H1 (cell line): ENCODE data around the gene STPG1. TPM values are rescaled to one million over a fixed set of nuclear protein-coding genes. Genes with fewer than 3 reads are reported as not detected.

Source experiments
- CTCF ChIA-PET: fragments of 300-600 bp; sonication (Branson Sonifier 250); formaldehyde crosslinking; loops from one replicate; lab custom pipeline; 2021; ENCODE audit not compliant: partially characterized antibody; lab: Charles Lee
- POLR2A ChIA-PET: fragments of 300-600 bp; sonication (Branson Sonifier 250); formaldehyde crosslinking; loops from one replicate; lab custom pipeline; 2021; ENCODE audit warnings: inconsistent platforms; ENCODE audit not compliant: partially characterized antibody; lab: Charles Lee
- DNase-seq, 2 experiments: peaks; one replicate each; pipeline versions ENCODE4 v3.0.0 to v3.0.0-alpha.2; 2010 to 2022; ENCODE audit warnings: low spot score in 2 of 2, low read depth in 1 of 2, mixed read lengths in 1 of 2
- FAIRE-seq: peaks from 2 replicates; lab custom pipeline; 2011; peaks lifted over from hg19 to GRCh38; lab: Jason Lieb, UNC
- H2AFZ ChIP-seq: 2 replicates; pipeline ENCODE4 v1.8.1; 2012; ENCODE audit warnings: low read length, inconsistent platforms
- H2AK5ac ChIP-seq: 2 replicates; pipeline ENCODE4 v1.6.1; 2013; ENCODE audit warnings: low read depth, low read length
- H2BK120ac ChIP-seq: replicated peaks from 2 replicates; pipeline ENCODE3; 2013; ENCODE audit warnings: low read depth, low read length, inconsistent platforms
- H2BK12ac ChIP-seq: 2 replicates; pipeline ENCODE4 v1.6.1; 2013; ENCODE audit warnings: low read depth, low read length
- H2BK15ac ChIP-seq: 2 replicates; pipeline ENCODE4 v1.6.1; 2013; ENCODE audit warnings: low read length
- H2BK20ac ChIP-seq: 2 replicates; pipeline ENCODE4 v1.6.1; 2013; ENCODE audit warnings: low read length
- H2BK5ac ChIP-seq: 2 replicates; pipeline ENCODE4 v1.6.1; 2013; ENCODE audit warnings: low read depth, low read length
- H3K14ac ChIP-seq: 2 replicates; pipeline ENCODE4 v1.6.1; 2013; ENCODE audit warnings: inconsistent platforms; ENCODE audit not compliant: insufficient read length
- H3K18ac ChIP-seq: 2 replicates; pipeline ENCODE4 v1.6.1; 2013; ENCODE audit warnings: low read length; ENCODE audit errors: extremely low read depth
- H3K23ac ChIP-seq: 2 replicates; pipeline ENCODE4 v1.6.1; 2013; ENCODE audit warnings: inconsistent platforms; ENCODE audit not compliant: insufficient read length
- H3K23me2 ChIP-seq: 2 replicates; pipeline ENCODE4 v1.6.1; 2013; ENCODE audit warnings: low read depth, low read length
- H3K27ac ChIP-seq: 2 replicates; pipeline ENCODE4 v1.6.1; 2011; ENCODE audit warnings: low read depth, low read length, inconsistent platforms
- H3K27me3 ChIP-seq, 4 experiments: replicated peaks in 1 of 4; 1 replicate in 1 of 4; 2 replicates in 3 of 4; pipeline versions ENCODE4 v1.6.1 to v1.8.1; 2011 to 2013; ENCODE audit warnings: low read length in 3 of 4, mild to moderate bottlenecking in 3 of 4, inconsistent platforms in 2 of 4, mixed read lengths in 2 of 4, moderate library complexity in 1 of 4; ENCODE audit not compliant: control insufficient read depth in 3 of 4, insufficient read depth in 3 of 4; ENCODE audit errors: extremely low read depth in 1 of 4
- H3K36me3 ChIP-seq, 4 experiments: 2 replicates each; pipeline versions ENCODE4 v1.6.1 to v1.8.1; 2011 to 2013; ENCODE audit warnings: mild to moderate bottlenecking in 4 of 4, low read length in 3 of 4, moderate library complexity in 2 of 4, control low read depth in 1 of 4, inconsistent platforms in 1 of 4; ENCODE audit not compliant: insufficient read depth in 4 of 4, control insufficient read depth in 2 of 4
- H3K4ac ChIP-seq: replicated peaks from 2 replicates; pipeline ENCODE3; 2013; ENCODE audit warnings: low read length, low read depth, mixed read lengths, inconsistent platforms; ENCODE audit not compliant: insufficient read length
- H3K4me1 ChIP-seq, 4 experiments: replicated peaks in 1 of 4; 1 replicate in 1 of 4; 2 replicates in 3 of 4; pipeline versions ENCODE4 v1.6.1 to v1.8.1; 2011 to 2013; ENCODE audit warnings: low read length in 3 of 4, inconsistent platforms in 2 of 4, mixed read lengths in 1 of 4; ENCODE audit not compliant: insufficient read depth in 4 of 4, control insufficient read depth in 3 of 4
- H3K4me2 ChIP-seq, 2 experiments: 2 replicates each; pipeline versions ENCODE4 v1.6.1 to v1.8.1; 2011 to 2013; ENCODE audit warnings: low read depth in 2 of 2, low read length in 2 of 2, control low read depth in 1 of 2, inconsistent platforms in 1 of 2, mild to moderate bottlenecking in 1 of 2; ENCODE audit not compliant: insufficient read depth in 1 of 2
- H3K4me3 ChIP-seq, 4 experiments: fragments of 200-600, 300-600 bp in 1 of 4; sonication (generic), shearing (Covaris generic), sonication (Bioruptor Twin) in 1 of 4; 2 replicates each; pipeline versions ENCODE4 v1.5.1 to v1.8.1; 2011 to 2016; ENCODE audit warnings: low read length in 4 of 4, low read depth in 3 of 4, control low read depth in 2 of 4, inconsistent platforms in 2 of 4, mild to moderate bottlenecking in 2 of 4, mixed read lengths in 1 of 4, moderate library complexity in 1 of 4; ENCODE audit not compliant: insufficient read depth in 2 of 4; ENCODE audit errors: extremely low read depth in 1 of 4
- H3K56ac ChIP-seq: replicated peaks from 2 replicates; pipeline ENCODE3; 2013; ENCODE audit warnings: low read depth, mild to moderate bottlenecking, mixed read lengths, low read length, inconsistent platforms; ENCODE audit not compliant: insufficient read length
- H3K79me1 ChIP-seq: 2 replicates; pipeline ENCODE4 v1.6.1; 2013; ENCODE audit warnings: low read depth, low read length, control low read depth
- H3K79me2 ChIP-seq, 2 experiments: 2 replicates each; pipeline versions ENCODE4 v1.6.1 to v1.8.1; 2012 to 2013; ENCODE audit warnings: low read length in 2 of 2, mild to moderate bottlenecking in 2 of 2, inconsistent platforms in 1 of 2; ENCODE audit not compliant: insufficient read depth in 2 of 2, control insufficient read depth in 1 of 2
- H3K9ac ChIP-seq, 4 experiments: replicated peaks in 1 of 4; 1 replicate in 1 of 4; 2 replicates in 3 of 4; pipeline versions ENCODE4 v1.6.1 to v1.8.1; 2011 to 2013; ENCODE audit warnings: low read depth in 3 of 4, low read length in 3 of 4, control low read depth in 2 of 4, mild to moderate bottlenecking in 2 of 4, moderate library complexity in 2 of 4, inconsistent platforms in 1 of 4; ENCODE audit errors: extremely low read depth in 1 of 4
- H3K9me3 ChIP-seq, 2 experiments: 2 replicates each; pipeline versions ENCODE4 v1.6.1 to v1.8.1; 2012 to 2013; ENCODE audit warnings: mild to moderate bottlenecking in 2 of 2, moderate library complexity in 2 of 2, control low read depth in 1 of 2, inconsistent platforms in 1 of 2, low read depth in 1 of 2, low read length in 1 of 2, mixed read lengths in 1 of 2; ENCODE audit not compliant: insufficient read depth in 2 of 2
- H4K20me1 ChIP-seq, 2 experiments: replicated peaks in 1 of 2; 2 replicates each; pipeline versions ENCODE3 to v1.8.1; 2011 to 2013; ENCODE audit warnings: inconsistent platforms in 2 of 2, low read length in 2 of 2, mild to moderate bottlenecking in 1 of 2; ENCODE audit not compliant: insufficient read depth in 2 of 2, control insufficient read depth in 1 of 2
- H4K5ac ChIP-seq: 2 replicates; pipeline ENCODE4 v1.6.1; 2013; ENCODE audit warnings: low read length, low read depth, mixed read lengths, inconsistent platforms; ENCODE audit not compliant: insufficient read length
- H4K8ac ChIP-seq: 2 replicates; pipeline ENCODE4 v1.8.0; 2013; ENCODE audit warnings: mild to moderate bottlenecking, moderate library complexity, low read length, inconsistent platforms; ENCODE audit not compliant: insufficient read depth; ENCODE audit errors: extremely low read depth
- H4K91ac ChIP-seq: replicated peaks from 2 replicates; pipeline ENCODE3; 2013; ENCODE audit warnings: low read length, mixed read lengths, inconsistent platforms; ENCODE audit not compliant: insufficient read length
- CHD2 ChIP-seq: IDR thresholded peaks from 2 replicates; pipeline ENCODE4 v1.6.1; 2012; ENCODE audit warnings: low read length, improper control_type of control experiment
- HDAC6 ChIP-seq: IDR thresholded peaks from one replicate; pipeline ENCODE4 v1.7.1; 2012; ENCODE audit warnings: low read depth, mild to moderate bottlenecking, inconsistent platforms, low read length, moderate library complexity
- KDM4A ChIP-seq: IDR thresholded peaks from one replicate; pipeline ENCODE4 v1.7.1; 2012; ENCODE audit warnings: low read depth, mild to moderate bottlenecking, moderate library complexity, low read length, inconsistent platforms; ENCODE audit not compliant: severe bottlenecking
- MAFK ChIP-seq: IDR thresholded peaks from 2 replicates; pipeline ENCODE4 v1.6.1; 2012; ENCODE audit warnings: low read depth, mild to moderate bottlenecking, improper control_type of control experiment, low read length
- POU5F1 ChIP-seq: IDR thresholded peaks from 2 replicates; pipeline ENCODE4 v1.6.1; 2011; ENCODE audit warnings: low read depth, mild to moderate bottlenecking, low read length, moderate library complexity
- RBBP5 ChIP-seq: IDR thresholded peaks from 2 replicates; pipeline ENCODE4 v1.7.1; 2012; ENCODE audit warnings: low read depth, mild to moderate bottlenecking, inconsistent platforms, low read length, moderate library complexity, borderline replicate concordance
- SAP30 ChIP-seq: fragments of 300-600 bp; sonication (generic); IDR thresholded peaks from 2 replicates; pipeline ENCODE4 v1.7.1; 2012; ENCODE audit warnings: low read length, moderate library complexity, mild to moderate bottlenecking, inconsistent platforms; ENCODE audit not compliant: insufficient read depth, insufficient replicate concordance
- TAF1 ChIP-seq: IDR thresholded peaks from 2 replicates; pipeline ENCODE4 v1.6.1; 2011; ENCODE audit warnings: mild to moderate bottlenecking, low read depth, low read length
- TCF12 ChIP-seq: IDR thresholded peaks from 2 replicates; pipeline ENCODE4 v1.6.1; 2011; ENCODE audit warnings: low read depth, mild to moderate bottlenecking, low read length
- WGBS, 2 experiments: shearing (Covaris generic) in 1 of 2; methylation state at CpG; one replicate each; pipeline versions ENCODE4 v1.1.6 to v1.1.7; 2013 to 2015; ENCODE audit warnings: low lambda C conversion rate in 2 of 2, mixed read lengths in 2 of 2, inconsistent platforms in 1 of 2, low coverage in 1 of 2, missing lambda C conversion rate in 1 of 2; ENCODE audit not compliant: insufficient replicate concordance in 2 of 2, insufficient coverage in 1 of 2, insufficient read length in 1 of 2; ENCODE audit errors: extremely low coverage in 1 of 2, missing lambda C conversion rate in 1 of 2; 5-methylcytosine and 5-hydroxymethylcytosine counted together
- polyA plus RNA-seq, 7 experiments: library from polyadenylated mRNA; depleted of rRNA in 3 of 7; stranded (reverse) in 5 of 7; unstranded in 2 of 7; fragments of >200 nt in 5 of 7; fragments of 200-250 nt in 2 of 7; gene quantifications; 1 replicate in 5 of 7; 2 replicates in 1 of 7; 4 replicates in 1 of 7; pipeline versions ENCODE4 v1.2.1 to v1.2.3, GENCODE V29; 2011 to 2013; ENCODE audit warnings: missing spikeins in 2 of 7, mixed read lengths in 2 of 7
- total RNA-seq: library from RNA; stranded (reverse); fragmentation: NEBNext Ultra II Directional; extraction: Animal tissue kit (Norgen Biotek cat#: 25700); gene quantifications from 2 replicates; pipeline ENCODE4 v1.2.1, GENCODE V29; 2021
- TF ChIP-seq, protein P1 (sequence below): IDR thresholded peaks from 2 replicates; pipeline ENCODE4 v1.6.1; 2012; ENCODE audit warnings: inconsistent platforms
- TF ChIP-seq, protein P2 (sequence below): IDR thresholded peaks from 2 replicates; pipeline ENCODE4 v1.6.1; 2012; ENCODE audit warnings: inconsistent platforms

Gene STPG1
- total and polyA plus RNA-seq, 2 of the 8 experiments (the other 6 are each of a cell fraction or from before 2014, with no cell fraction given): 10.3 to 11.2 TPM

DNA sequence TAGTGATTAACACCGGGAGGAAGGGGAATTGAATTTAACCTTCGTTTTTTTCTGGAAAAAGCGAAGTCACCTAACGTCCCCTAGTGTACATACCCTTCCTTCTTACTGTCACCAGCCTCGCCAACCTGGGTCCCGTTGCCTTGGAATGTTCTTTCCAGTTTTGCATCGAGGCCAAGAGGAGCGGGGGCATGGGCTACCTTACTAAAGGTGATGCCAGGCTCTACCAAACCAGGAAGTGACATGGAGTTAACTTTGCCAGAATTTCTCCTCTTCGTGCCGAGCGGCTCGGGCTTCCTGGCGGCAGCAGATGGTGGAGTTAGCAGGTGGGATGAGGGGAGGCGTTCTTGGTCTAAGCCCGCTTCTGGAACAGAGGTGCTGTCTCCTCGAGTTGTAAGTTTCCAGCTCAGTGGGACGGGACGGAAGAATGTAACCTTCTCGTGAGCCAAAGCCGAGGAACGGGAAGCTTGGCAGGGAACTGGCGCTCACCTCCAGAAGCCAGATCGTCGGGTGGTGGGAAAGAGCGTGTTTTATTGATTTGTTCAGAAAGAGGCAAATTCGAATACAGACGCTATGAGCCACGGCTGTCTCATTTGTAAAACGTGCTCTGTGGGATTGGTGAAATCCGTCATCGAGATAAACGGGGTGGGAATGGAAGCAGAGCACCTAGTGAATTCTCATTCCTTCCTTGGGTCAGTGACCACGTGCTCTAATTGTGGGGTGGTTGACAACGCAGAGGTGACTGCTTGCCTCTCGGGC is 2.5 kb upstream of the STPG1 start:
- Histone ChIP-seq H3K79me1 (no peaks in the 10 kb centered on the region), H3K27ac (no peak overlapping the region), H2BK12ac (no peak overlapping the region), H3K18ac (no peak overlapping the region), H2BK15ac (no peak overlapping the region), H4K5ac (no peak overlapping the region), H2AK5ac (no peak overlapping the region), H4K91ac (no peak overlapping the region), H3K4ac (no peak overlapping the region), H3K56ac (no peak overlapping the region), H3K23me2 (peaks cover 11% of the 10 kb centered on the region), H2BK20ac (no peak overlapping the region), H3K9me3 (no peaks in the 10 kb centered on the region), H2BK5ac (no peak overlapping the region), H3K4me2 (peak overlapping the region; percentile 89 to 97), H2AFZ (peak overlapping the region; percentile 14), H4K20me1 (no peaks in the 10 kb centered on the region), H3K27me3 (no peaks in the 10 kb centered on the region), H2BK120ac (no peak overlapping the region), H3K4me3 (peak overlapping the region; percentile 50 to 89 (median 76)), H3K79me2 (0 out of 4 replicates have a peak, but pooled peaks cover 0 to 3% of the 10 kb centered on the region in 2 experiments), H3K4me1 (peaks cover 0 to 6% (median under 1%) of the 10 kb centered on the region in 4 experiments; a peak in 3 of 7 replicates)
- no peak for DNase-seq
- ChIA-PET POLR2A (interaction anchor here (2.1 to 2.3 kb wide), 2 partner anchors 12 to 86 kb away, joined by 5 to 7 read pairs; partner anchors contain the start of gene RCAN3), CTCF (interaction anchor here (0.6 to 3.0 kb wide), 40 partner anchors 9 to 486 kb away, joined by 3 to 15 read pairs (median 4); no protein-coding TSS in a partner anchor)
- WGBS, 2 experiments: 19% methylated on average over 35 of the region's 35 CpGs; no CpG with 5 or more reads in 1 of the 2 experiments
- TF ChIP-seq TCF12: no peak
- TF ChIP-seq, protein P1, sequence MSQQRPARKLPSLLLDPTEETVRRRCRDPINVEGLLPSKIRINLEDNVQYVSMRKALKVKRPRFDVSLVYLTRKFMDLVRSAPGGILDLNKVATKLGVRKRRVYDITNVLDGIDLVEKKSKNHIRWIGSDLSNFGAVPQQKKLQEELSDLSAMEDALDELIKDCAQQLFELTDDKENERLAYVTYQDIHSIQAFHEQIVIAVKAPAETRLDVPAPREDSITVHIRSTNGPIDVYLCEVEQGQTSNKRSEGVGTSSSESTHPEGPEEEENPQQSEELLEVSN: peak; percentile 34; the same call in 1 of the 2 replicates
- TF ChIP-seq, protein P2, sequence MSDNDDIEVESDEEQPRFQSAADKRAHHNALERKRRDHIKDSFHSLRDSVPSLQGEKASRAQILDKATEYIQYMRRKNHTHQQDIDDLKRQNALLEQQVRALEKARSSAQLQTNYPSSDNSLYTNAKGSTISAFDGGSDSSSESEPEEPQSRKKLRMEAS: peak; percentile 66
- peak; percentile 48 for TF ChIP-seq KDM4A
- TF ChIP-seq RBBP5: 0 out of 2 replicates have a peak, but pooled peaks have one; percentile 2
- no peak for TF ChIP-seq POU5F1
- TF ChIP-seq HDAC6: no peak
- peak; percentile 27 for TF ChIP-seq SAP30
- no peak for TF ChIP-seq CHD2
- TF ChIP-seq MAFK: no peak
- TF ChIP-seq TAF1: 0 out of 2 replicates have a peak, but pooled peaks have one; percentile 2
- TF ChIP-seq, all 59 proteins: peak for 6
- Histone ChIP-seq H3K9ac (peak overlapping the region in 3 of 4 experiments; percentile 10 to 27 (median 25); a peak in 4 of 7 replicates), H3K23ac (no peak overlapping the region), H3K14ac (no peak overlapping the region), H4K8ac (no peak overlapping the region), H3K36me3 (no peaks in the 10 kb centered on the region)
- no peak for FAIRE-seq
